Transverse colon (tissue), 4 donors: ENCODE data around the gene HOXA3. TPM values are rescaled to one million over a fixed set of nuclear protein-coding genes. Genes with fewer than 3 reads are reported as not detected.

ENCODE experiments used
- DNase-seq: peaks from one replicate; pipeline ENCODE4 v3.0.0-alpha.2; 2019
- H3K27ac ChIP-seq, 4 donors: fragments of 200-600 bp; sonication (generic); 2 replicates each; pipeline ENCODE4 v1.5.1; 2016 to 2018; ENCODE audit warnings: inconsistent platforms in 4 of 4
- H3K27me3 ChIP-seq: fragments of 200-600 bp; sonication (generic); 2 replicates; pipeline ENCODE4 v1.5.1; 2017; ENCODE audit warnings: inconsistent platforms
- H3K36me3 ChIP-seq, 4 donors: fragments of 200-600 bp; sonication (generic); 2 replicates each; pipeline ENCODE4 v1.5.1; 2017 to 2019; ENCODE audit warnings: inconsistent platforms in 4 of 4
- H3K4me1 ChIP-seq, 4 donors: fragments of 200-600 bp; sonication (generic); 2 replicates each; pipeline ENCODE4 v1.5.1; 2017 to 2020; ENCODE audit warnings: inconsistent platforms in 4 of 4
- H3K4me3 ChIP-seq, 4 donors: fragments of 200-600 bp; sonication (generic); 1 replicate in 1 of 4; 2 replicates in 3 of 4; pipeline versions ENCODE4 v1.5.1 to v1.6.1; 2017 to 2019; ENCODE audit warnings: inconsistent platforms in 4 of 4
- H3K9me3 ChIP-seq, 2 donors: fragments of 200-600 bp; sonication (generic); 2 replicates each; pipeline ENCODE4 v1.5.1; 2017 to 2019; ENCODE audit warnings: inconsistent platforms in 2 of 2
- CTCF ChIP-seq, 5 experiments: fragments of 200-600 bp in 3 of 5; fragments of 450-650 bp in 2 of 5; sonication (generic) in 3 of 5; IDR thresholded peaks; 1 replicate in 2 of 5; 2 replicates in 3 of 5; pipeline ENCODE4 v1.5.1; 2016 to 2017; ENCODE audit warnings: antibody characterized with exemption in 5 of 5, inconsistent platforms in 3 of 5, mild to moderate bottlenecking in 2 of 5, moderate library complexity in 1 of 5
- EP300 ChIP-seq: sonication (generic); formaldehyde crosslinking; IDR thresholded peaks from one replicate; pipeline ENCODE4 v1.6.1; 2017; ENCODE audit warnings: antibody characterized with exemption, low read depth
- POLR2A ChIP-seq: fragments of 450-650 bp; IDR thresholded peaks from one replicate; pipeline ENCODE4 v1.6.1; 2016; ENCODE audit warnings: antibody characterized with exemption, mild to moderate bottlenecking, moderate library complexity
- POLR2AphosphoS5 ChIP-seq, 3 donors: sonication (generic); formaldehyde crosslinking; IDR thresholded peaks; one replicate each; pipeline ENCODE4 v1.6.1; 2016; ENCODE audit warnings: antibody characterized with exemption in 3 of 3
- WGBS, 2 donors: methylation state at CpG; one replicate each; pipeline ENCODE4 v1.1.5; 2018; ENCODE audit warnings: low coverage in 1 of 2; 5-methylcytosine and 5-hydroxymethylcytosine counted together
- in situ Hi-C, 4 donors: fragments of 200-750 bp; cut with MboI; loops; one replicate each; pipeline versions ENCODE4 v1.15.0 to v1.15.1; 2017; ENCODE audit warnings: low sequenced_read_pairs in 3 of 4, low pct_ligation_motif_present in 1 of 4, low pct_unique_long_range_greater_than_20kb in 1 of 4
- intact Hi-C: fragments of 100-400 bp; cut with DNase I; formaldehyde crosslinking; loops from one replicate; pipeline ENCODE4 v1.15.1; 2023; ENCODE audit warnings: low total_unique reads
- total RNA-seq, 4 donors: library from RNA; depleted of rRNA; stranded (reverse); fragments of >200 nt; gene quantifications; one replicate each; pipeline ENCODE4 v1.1.0, GENCODE V29; 2016

The HOXA3 gene
- total RNA-seq, 4 donors from 2014 or later: 14.1 to 27.3 (median 15.7) TPM

GRCh38 chr7:27122077-27122910 is 30.1 kb downstream of the HOXA3 start:
- Histone ChIP-seq H3K36me3 (no peaks in the 10 kb centered on the region), H3K27me3 (no peaks in the 10 kb centered on the region), H3K27ac (peak overlapping the region; percentile 90 to 96 (median 92)), H3K4me3 (peak overlapping the region in 3 of 4 donors; percentile 8 to 37 (median 19)), H3K4me1 (peaks cover 44 to 100% (median 86%) of the 10 kb centered on the region in 4 donors), H3K9me3 (no peaks in the 10 kb centered on the region)
- in situ Hi-C loops: no loop called here
- TF ChIP-seq POLR2A (peak; percentile 41), POLR2AphosphoS5 (IDR thresholded peaks at IDR 0.05) (peak in 2 of 3 donors; percentile 25 to 42), CTCF (IDR thresholded peaks at IDR 0.05) (no peak), EP300 (peak; percentile 35)
- intact Hi-C loops: no loop called here
- WGBS, 2 donors: 42 to 56% methylated on average over 2 to 42 of the region's 42 CpGs
- peak; percentile 83 for DNase-seq

GRCh38 chr7:27121684-27122076 is 30.7 kb downstream of the HOXA3 start:
- no peak for DNase-seq
- H3K27ac ChIP-seq: peak overlapping the region; percentile 90 to 96 (median 92)
- intact Hi-C loops (no loop called here), in situ Hi-C loops (no loop called here)
- H3K4me1 ChIP-seq: peaks cover 40 to 100% (median 87%) of the 10 kb centered on the region in 4 donors
- no peaks in the 10 kb centered on the region for H3K36me3 ChIP-seq
- no peaks in the 10 kb centered on the region for H3K27me3 ChIP-seq
- peak overlapping the region in 2 of 4 donors; percentile 19 to 37 for H3K4me3 ChIP-seq
- TF ChIP-seq POLR2A (no peak), POLR2AphosphoS5 (IDR thresholded peaks at IDR 0.05) (no peak), CTCF (IDR thresholded peaks at IDR 0.05) (no peak), EP300 (no peak)
- WGBS, 2 donors: 33 to 53% methylated on average over 7 of the region's 7 CpGs
- no peaks in the 10 kb centered on the region for H3K9me3 ChIP-seq

GRCh38 chr7:27119412-27119911 is 32.9 kb downstream of the HOXA3 start:
- intact Hi-C loops (no loop called here), in situ Hi-C loops (no loop called here)
- no peak for DNase-seq
- no peak overlapping the region for H3K4me3 ChIP-seq
- peaks cover 35 to 98% (median 73%) of the 10 kb centered on the region in 4 donors for H3K4me1 ChIP-seq
- H3K27ac ChIP-seq: peak overlapping the region; percentile 90 to 96 (median 92)
- H3K36me3 ChIP-seq: no peaks in the 10 kb centered on the region
- H3K27me3 ChIP-seq: no peaks in the 10 kb centered on the region
- no peaks in the 10 kb centered on the region for H3K9me3 ChIP-seq
- 42% methylated on average over 1 of the region's 1 CpG; no CpG with 5 or more reads in 1 of the 2 donors for WGBS, 2 donors
- TF ChIP-seq CTCF (IDR thresholded peaks at IDR 0.05) (no peak), POLR2AphosphoS5 (IDR thresholded peaks at IDR 0.05) (no peak), EP300 (no peak), POLR2A (no peak)

- WGBS, 2 donors: 35% methylated on average over 3 of the region's 3 CpGs; no CpG with 5 or more reads in 1 of the 2 donors
- intact Hi-C loops: no loop called here
- H3K27ac ChIP-seq: peak overlapping the region; percentile 90 to 96 (median 92)
- H3K9me3 ChIP-seq: no peaks in the 10 kb centered on the region
- H3K36me3 ChIP-seq: no peaks in the 10 kb centered on the region
- peak overlapping the region in 1 of 4 donors; percentile 59 for H3K4me3 ChIP-seq
- no peak for DNase-seq
- TF ChIP-seq CTCF (IDR thresholded peaks at IDR 0.05) (no peak), POLR2A (no peak), POLR2AphosphoS5 (IDR thresholded peaks at IDR 0.05) (no peak)
- in situ Hi-C loops: no loop called here
- H3K27me3 ChIP-seq: no peaks in the 10 kb centered on the region
- H3K4me1 ChIP-seq: peaks cover 28 to 95% (median 72%) of the 10 kb centered on the region in 4 donors
These were observed 33.8 kb downstream of the HOXA3 start for GRCh38 chr7:27118580-27118979.
